GM12875 (cell line): Measurements from ENCODE around the gene RPL7A.

ENCODE experiments used
- H3K4me3 ChIP-seq: one replicate; pipeline ENCODE4 v1.5.1; 2011; ENCODE audit warnings: low read depth, low read length, control low read depth
- TF ChIP-seq, protein P1 (sequence below): IDR thresholded peaks from 2 replicates; pipeline ENCODE4 v1.5.1; 2011; ENCODE audit warnings: low read depth, mild to moderate bottlenecking, control low read depth, inconsistent platforms, low read length, moderate library complexity, borderline replicate concordance; ENCODE audit not compliant: insufficient read depth

RPL7A gene

DNA sequence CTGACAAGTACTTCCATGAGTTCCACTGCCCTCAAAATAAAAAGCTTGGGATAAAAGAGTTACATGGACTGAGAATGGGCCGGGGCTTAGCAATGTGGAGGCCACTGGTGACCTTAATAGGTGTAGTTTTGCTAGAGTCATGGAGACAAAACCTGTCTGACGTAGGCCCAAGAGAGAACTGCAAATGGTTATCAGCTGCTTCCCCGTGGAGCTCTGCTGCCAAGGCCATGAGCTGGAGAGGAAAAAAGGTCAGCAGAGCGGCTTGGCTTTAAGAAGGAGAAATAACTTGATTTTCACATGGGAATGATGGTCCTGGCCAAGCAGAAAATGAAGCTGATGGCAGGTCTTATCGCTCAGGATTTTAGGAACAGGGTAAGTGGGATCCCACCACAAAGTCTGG is 8.4 kb upstream of the RPL7A start:
- TF ChIP-seq, protein P1, sequence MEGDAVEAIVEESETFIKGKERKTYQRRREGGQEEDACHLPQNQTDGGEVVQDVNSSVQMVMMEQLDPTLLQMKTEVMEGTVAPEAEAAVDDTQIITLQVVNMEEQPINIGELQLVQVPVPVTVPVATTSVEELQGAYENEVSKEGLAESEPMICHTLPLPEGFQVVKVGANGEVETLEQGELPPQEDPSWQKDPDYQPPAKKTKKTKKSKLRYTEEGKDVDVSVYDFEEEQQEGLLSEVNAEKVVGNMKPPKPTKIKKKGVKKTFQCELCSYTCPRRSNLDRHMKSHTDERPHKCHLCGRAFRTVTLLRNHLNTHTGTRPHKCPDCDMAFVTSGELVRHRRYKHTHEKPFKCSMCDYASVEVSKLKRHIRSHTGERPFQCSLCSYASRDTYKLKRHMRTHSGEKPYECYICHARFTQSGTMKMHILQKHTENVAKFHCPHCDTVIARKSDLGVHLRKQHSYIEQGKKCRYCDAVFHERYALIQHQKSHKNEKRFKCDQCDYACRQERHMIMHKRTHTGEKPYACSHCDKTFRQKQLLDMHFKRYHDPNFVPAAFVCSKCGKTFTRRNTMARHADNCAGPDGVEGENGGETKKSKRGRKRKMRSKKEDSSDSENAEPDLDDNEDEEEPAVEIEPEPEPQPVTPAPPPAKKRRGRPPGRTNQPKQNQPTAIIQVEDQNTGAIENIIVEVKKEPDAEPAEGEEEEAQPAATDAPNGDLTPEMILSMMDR, result no peak
- H3K4me3 ChIP-seq, result no peak overlapping the region

DNA sequence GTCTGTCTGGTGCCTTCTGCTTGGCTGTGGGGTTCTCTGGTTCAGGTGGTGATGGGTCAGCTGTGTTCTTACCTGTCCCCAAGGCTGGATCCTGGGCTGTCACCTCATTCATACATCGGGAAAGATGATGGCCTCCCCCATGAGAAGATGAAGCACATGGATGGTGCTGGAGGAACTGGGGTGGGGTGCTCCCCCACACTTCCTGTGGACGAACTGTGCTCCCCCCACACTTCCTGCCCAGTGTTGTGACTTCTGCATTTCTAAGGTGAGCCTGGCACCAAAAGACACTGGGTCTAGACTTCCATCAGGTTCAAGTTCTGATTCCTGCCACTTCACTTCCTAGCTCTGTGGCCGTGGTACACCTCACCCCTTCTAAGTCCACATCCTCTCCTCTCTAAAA is 7.8 kb upstream of the RPL7A start:
- TF ChIP-seq, protein P1, result no peak
- no peak overlapping the region for H3K4me3 ChIP-seq

DNA sequence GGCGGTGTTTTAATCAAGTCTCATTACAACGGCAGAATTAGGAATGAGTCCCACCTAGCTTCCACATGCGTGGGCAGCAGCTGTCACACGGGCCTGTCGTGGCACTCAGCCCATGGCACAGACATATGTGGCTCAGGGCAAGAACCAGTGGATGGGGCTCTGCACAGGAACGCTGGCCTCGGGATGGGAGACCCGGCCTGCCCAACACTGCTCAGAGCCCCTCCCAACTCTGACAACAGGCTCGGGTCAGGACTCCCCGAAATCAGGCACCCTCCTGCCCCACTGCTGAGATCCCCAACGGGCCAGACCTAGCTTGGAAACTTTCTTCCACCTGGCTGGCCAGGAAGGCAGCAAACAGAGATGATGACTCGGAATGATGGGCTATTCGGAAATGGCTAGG is 7.1 kb upstream of the RPL7A start:
- H3K4me3 ChIP-seq, result no peak overlapping the region

DNA sequence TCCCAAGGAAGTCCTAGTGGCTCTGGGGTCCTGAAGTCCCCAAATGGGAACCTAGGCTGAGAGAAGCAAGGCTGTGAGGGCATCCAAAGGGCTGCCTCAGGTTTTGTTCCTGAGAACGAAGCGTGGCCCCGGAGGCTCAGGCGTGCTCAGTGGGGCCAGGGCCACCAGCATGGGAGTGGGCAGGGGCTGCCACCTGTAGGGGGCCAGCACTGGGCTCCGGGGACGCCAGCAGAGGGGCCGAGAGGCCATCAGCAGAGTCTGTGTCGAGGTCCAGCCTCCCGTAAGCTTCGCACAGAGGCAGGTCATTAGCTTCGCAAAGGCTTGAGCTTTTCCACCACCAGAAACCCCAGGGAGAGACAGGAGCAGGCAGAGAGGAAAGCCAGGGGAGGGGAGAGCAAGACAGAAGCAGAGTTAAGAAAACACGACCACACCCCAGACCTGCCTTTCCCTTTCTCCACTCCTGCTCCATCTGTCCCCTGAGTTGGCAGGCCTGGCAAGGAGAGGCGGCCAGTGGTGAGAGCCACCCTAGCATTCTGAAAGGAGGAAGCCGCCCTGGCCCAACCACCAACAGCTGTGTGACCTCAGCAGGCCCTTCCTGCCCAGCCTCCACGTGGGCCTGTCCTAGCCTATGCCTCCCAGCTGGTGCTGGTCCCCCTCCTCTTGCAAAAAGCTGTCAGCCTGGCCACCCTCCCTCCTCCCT is 6.5 kb upstream of the RPL7A start:
- no peak overlapping the region for H3K4me3 ChIP-seq
- TF ChIP-seq, protein P1, result no peak

More for the DNA sequence above, 7.1 kb upstream of the RPL7A start:
- TF ChIP-seq, protein P1, result no peak

DNA sequence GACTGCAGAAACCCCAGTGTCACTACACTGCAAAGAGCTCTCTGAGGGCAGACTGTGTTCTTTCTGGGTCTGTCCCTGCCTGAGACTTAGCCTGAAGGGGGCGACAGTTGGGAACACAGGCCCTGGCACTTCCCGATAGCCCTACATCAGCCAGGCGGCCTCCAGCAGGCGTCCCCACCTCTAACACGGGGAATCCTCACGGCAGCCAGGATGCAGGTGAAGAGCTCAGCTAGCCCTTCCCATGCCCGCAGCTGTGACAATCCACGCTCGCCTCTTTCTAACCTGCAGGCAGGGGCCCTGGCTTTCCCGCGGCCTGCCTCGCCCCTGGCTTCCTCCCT is 6.0 kb upstream of the RPL7A start:
- H3K4me3 ChIP-seq, result no peak overlapping the region
- TF ChIP-seq, protein P1, result no peak

DNA sequence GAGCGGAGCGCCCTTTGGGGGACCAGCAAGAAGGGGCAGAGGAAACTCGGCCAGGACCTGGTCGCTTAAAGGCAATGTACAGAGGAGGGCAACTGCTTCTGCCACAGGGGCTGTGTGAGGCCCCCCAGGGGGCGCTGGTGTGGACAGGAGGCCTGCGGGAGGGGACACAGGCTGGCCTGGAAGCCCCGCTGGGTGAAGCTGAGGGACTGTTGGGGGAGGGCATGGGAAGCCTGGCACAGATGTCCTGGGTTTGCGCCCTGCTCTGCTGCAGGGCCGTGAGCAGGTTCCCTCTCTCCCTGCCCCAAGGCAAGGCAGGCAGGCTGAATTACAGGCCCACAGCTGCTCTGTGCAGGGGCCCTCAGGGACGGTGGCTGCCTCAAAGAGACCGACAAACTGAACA is 5.4 kb upstream of the RPL7A start:
- TF ChIP-seq, protein P1, result no peak; the same call in 1 of the 2 replicates
- H3K4me3 ChIP-seq, result no peak overlapping the region

DNA sequence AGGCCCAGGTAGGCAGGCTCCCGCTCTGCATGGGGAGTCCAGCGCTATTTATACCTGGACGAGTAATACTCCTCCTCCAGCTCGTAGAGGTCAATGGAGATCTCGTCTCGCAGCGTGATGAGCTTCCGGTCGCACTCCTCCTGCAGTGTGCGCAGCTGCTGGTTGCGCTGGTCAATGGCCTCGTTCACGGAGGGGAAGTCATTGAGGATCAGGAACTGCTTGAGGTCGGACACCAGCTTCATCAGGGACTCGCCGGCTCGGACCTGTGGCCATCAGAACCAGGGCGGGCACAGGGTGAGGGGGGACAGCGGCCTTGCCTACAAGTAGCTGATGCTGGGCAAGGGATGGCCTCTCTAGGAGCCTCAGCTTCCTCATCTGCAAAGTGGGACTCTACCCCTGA is 3.9 kb upstream of the RPL7A start:
- TF ChIP-seq, protein P1, result no peak
- H3K4me3 ChIP-seq, result no peak overlapping the region
